ENCODE results near the gene MCM9.

DNA sequence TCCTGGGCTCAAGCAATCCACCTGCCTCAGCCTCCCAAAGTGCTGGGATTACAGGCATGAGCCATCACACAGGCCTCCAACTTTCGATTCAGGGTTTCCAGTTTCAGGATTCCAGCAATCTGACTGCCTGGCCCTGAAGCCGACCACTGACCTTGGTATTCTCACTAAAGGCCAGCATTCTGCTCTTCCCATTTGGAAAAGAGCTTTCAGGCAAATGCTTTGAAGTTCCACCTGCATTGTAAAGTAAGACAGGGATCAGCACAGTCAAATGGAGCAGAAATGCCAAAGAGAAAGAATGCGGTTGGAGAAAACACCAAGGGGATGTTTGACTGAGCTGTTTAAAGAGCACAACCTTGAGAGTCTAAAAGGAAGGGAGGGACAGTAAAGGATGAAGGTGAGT, 166.5 kb downstream of the MCM9 start:
- TF ChIP-seq, protein P1, sequence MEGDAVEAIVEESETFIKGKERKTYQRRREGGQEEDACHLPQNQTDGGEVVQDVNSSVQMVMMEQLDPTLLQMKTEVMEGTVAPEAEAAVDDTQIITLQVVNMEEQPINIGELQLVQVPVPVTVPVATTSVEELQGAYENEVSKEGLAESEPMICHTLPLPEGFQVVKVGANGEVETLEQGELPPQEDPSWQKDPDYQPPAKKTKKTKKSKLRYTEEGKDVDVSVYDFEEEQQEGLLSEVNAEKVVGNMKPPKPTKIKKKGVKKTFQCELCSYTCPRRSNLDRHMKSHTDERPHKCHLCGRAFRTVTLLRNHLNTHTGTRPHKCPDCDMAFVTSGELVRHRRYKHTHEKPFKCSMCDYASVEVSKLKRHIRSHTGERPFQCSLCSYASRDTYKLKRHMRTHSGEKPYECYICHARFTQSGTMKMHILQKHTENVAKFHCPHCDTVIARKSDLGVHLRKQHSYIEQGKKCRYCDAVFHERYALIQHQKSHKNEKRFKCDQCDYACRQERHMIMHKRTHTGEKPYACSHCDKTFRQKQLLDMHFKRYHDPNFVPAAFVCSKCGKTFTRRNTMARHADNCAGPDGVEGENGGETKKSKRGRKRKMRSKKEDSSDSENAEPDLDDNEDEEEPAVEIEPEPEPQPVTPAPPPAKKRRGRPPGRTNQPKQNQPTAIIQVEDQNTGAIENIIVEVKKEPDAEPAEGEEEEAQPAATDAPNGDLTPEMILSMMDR (IDR thresholded peaks at IDR 0.05), result no peak
- no peak for TF ChIP-seq POLR2A (IDR thresholded peaks at IDR 0.05)

Data from adrenal gland (tissue), 5 donors.